Choroid plexus epithelial cell (primary cell): ENCODE data around the gene AK2.

Experiments used
- DNase-seq: peaks from one replicate; pipeline ENCODE4 v3.0.0-alpha.2; 2010; ENCODE audit warnings: low read depth
- H3K4me3 ChIP-seq: 2 replicates; pipeline ENCODE4 v1.5.1; 2011; ENCODE audit warnings: low read depth, mild to moderate bottlenecking, control low read depth, low read length, moderate library complexity
- CTCF ChIP-seq: conservative IDR thresholded peaks from 2 replicates; pipeline ENCODE4 v1.5.1; 2011; ENCODE audit warnings: low read depth, mild to moderate bottlenecking, control low read depth, inconsistent platforms, low read length, moderate library complexity

AK2 gene

DNA sequence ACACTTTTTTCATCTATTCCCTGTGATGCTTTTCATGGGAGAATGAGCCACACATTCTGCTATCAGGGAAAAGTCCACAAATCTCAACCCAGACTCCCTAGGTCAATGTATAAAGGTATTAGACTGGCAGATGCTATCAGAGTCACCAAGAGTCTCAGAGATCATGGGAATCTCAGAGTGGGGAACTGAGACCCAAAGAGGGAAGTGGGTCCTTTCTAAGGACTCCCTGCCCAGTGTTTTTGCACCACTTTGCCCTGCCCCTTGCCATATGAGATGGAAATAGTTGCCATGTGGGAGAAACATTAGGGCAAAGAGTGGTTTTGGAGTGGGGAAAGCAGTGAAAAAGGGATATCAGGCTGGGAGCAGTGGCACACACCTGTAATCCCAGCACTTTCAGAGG lies 25.2 kb upstream of the AK2 start:
- no peak overlapping the region for H3K4me3 ChIP-seq
- no peak for DNase-seq
- no peak for TF ChIP-seq CTCF

DNA sequence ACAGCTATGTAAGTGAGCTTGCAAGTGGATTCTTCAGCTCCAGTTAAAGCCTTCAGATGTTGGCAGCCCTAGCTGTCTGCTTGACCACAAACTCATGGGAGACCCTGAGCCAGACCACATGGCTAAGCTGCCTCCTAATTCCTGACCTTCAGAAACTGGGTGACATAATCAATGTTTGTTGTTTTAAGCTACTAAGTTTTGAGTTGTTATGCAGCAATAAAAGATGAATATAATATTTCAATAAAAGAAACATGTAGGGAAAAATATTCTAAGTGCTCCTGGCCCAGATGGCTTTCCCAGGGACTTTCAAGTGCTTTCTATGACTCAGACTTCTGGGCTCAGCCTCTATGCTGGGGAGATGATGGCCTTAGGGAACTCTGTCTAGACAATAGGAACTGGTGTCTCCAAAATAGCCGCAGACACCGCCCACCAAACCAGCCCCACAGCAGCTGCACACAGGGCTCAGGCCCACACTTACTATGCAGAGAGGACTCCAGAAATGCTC lies 23.9 kb upstream of the AK2 start:
- H3K4me3 ChIP-seq, result no peak overlapping the region
- peak; percentile 96 for DNase-seq
- TF ChIP-seq CTCF, result no peak

DNA sequence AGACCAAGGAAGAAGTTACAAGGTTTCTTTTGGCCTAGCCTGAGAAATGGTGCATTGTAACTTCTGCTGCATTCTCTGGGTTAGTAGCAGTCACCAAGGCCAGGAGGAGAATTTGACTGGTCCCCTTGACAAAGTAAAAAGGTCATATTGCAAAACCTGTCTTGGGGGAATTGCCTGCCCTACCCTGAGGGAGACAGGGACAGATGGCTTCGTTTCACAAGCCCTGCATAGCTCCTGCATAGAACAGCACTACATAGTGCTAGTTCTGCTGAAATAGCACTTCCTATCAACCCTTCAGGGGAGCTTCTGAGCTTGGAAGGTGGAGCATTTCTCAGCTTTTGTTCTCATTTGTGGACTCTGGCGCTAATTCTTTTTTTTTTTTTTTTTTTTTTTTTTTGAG lies 20.4 kb upstream of the AK2 start:
- no peak for DNase-seq
- TF ChIP-seq CTCF, result no peak

DNA sequence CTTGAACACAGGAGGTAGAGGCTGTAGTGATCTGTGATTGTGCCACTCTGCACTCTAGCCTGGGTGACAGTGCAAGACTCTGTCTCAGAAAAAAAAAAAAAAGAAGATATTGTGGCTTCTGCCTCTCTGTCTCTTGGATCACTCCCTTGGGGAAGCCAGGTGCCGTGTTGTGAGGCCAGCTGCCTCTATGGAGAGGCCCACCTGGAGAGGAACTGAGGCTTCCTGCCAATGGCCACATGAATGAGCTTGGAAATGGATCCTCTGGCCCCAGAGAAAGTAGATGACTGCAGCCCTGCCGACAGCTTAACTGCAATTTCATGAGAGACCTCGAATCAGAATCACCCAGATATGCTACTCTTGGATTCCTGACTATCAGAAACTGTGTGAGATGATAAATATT lies 19.7 kb upstream of the AK2 start:
- H3K4me3 ChIP-seq, result no peak overlapping the region
- no peak for DNase-seq
- TF ChIP-seq CTCF, result no peak

More for the DNA sequence above, 20.4 kb upstream of the AK2 start:
- no peak overlapping the region for H3K4me3 ChIP-seq

DNA sequence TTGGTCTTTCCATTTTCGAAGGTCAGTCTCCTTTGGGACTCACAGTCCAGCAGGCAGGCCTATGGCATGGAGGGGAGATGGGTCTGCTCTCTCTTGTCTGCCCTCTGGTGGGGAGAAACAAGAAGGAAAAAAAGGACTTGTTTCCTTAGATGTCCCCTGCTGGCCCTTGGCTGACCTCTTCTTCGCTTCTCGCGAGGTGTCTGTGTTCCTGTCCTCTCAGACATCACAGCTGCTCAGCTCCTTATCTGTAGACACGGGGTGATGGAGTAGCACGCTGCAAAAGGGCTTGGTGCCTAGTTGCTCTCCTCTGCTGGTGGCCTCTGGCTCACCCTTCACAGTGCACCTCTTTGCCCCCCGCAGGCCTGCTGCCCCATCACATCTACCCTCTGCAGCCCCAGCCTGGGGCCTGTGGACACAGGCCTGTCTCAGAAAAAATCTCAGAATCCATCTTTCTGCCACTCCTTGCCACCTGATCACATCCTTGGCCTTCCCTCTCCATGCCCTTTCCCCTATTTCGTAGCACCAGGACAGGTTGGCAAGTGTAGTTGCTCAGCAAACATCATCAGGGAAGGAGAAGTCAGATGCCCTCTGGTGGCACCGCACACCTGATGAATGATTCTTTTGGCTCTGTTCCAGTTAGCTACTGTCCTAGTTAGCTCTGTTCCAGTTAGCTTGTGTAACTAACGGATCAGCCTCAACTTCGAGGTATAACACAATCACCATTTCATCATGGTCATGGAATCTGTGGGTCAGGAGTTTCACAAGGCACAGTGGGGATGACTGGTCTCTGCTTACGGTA lies 18.7 kb upstream of the AK2 start:
- peak; percentile 95 for DNase-seq
- peak; percentile 84 for TF ChIP-seq CTCF

GRCh38 chr1:33050221-33051076 lies 13.8 kb upstream of the AK2 start:
- DNase-seq, result peak; percentile 95
- peak; percentile 43 for TF ChIP-seq CTCF
- H3K4me3 ChIP-seq, result no peak overlapping the region

More for the DNA sequence above, 18.7 kb upstream of the AK2 start:
- no peak overlapping the region for H3K4me3 ChIP-seq
